HEK293 (cell line): Measurements from ENCODE around the gene MNX1.
A peak's percentile ranks its signal among the peaks of the same experiment; 100 is the strongest.

Source experiments
- CTCF ChIA-PET: fragments of 350-600 bp; formaldehyde crosslinking; extraction: SDS; loops from one replicate; lab custom pipeline; 2021; ENCODE audit warnings: antibody characterized with exemption; lab: Yijun Ruan, JAX
- POLR2A ChIA-PET: fragments of 300-600 bp; formaldehyde crosslinking; extraction: SDS; loops from one replicate; lab custom pipeline; 2020; ENCODE audit warnings: antibody characterized with exemption, inconsistent platforms; lab: Yijun Ruan, JAX
- H3K27ac ChIP-seq: fragments of 200-500 bp; sonication (Bioruptor generic); 2 replicates; pipeline ENCODE4 v1.5.1; 2014; ENCODE audit warnings: low read depth, low read length, control low read depth, inconsistent platforms; ENCODE audit errors: extremely low read depth
- H3K36me3 ChIP-seq, 2 experiments: fragments of 200-500 bp in 1 of 2; sonication (Bioruptor generic) in 1 of 2; 1 replicate in 1 of 2; 2 replicates in 1 of 2; pipeline ENCODE4 v1.5.1; 2014 to 2017; ENCODE audit warnings: inconsistent platforms in 2 of 2, low read length in 2 of 2; ENCODE audit not compliant: control insufficient read depth in 2 of 2, insufficient read depth in 1 of 2
- H3K4me1 ChIP-seq: fragments of 200-500 bp; sonication (Bioruptor generic); 2 replicates; pipeline ENCODE4 v1.5.1; 2014; ENCODE audit warnings: mild to moderate bottlenecking, low read length, inconsistent platforms; ENCODE audit not compliant: control insufficient read depth, insufficient read depth
- H3K4me3 ChIP-seq: 2 replicates; pipeline ENCODE4 v1.5.1; 2011; ENCODE audit warnings: low read depth, mild to moderate bottlenecking, control low read depth, low read length, moderate library complexity
- H3K9me3 ChIP-seq: fragments of 200-500 bp; sonication (Bioruptor generic); 2 replicates; pipeline ENCODE4 v1.5.1; 2014; ENCODE audit warnings: low read depth, low read length, inconsistent platforms; ENCODE audit not compliant: control insufficient read depth, insufficient read depth
- ELK4 ChIP-seq: IDR thresholded peaks from 2 replicates; pipeline ENCODE4 v1.6.1; 2011; ENCODE audit warnings: mild to moderate bottlenecking, low read depth, low read length, borderline replicate concordance
- GLIS2 ChIP-seq: fragments of 450-650 bp; formaldehyde crosslinking; IDR thresholded peaks from 2 replicates; pipeline ENCODE4 v1.5.1; 2016; ENCODE audit warnings: missing biosample characterization, missing genetic modification characterization
- IKZF3 ChIP-seq: fragments of 450-650 bp; IDR thresholded peaks from 2 replicates; pipeline ENCODE4 v1.5.0; 2018; ENCODE audit warnings: missing biosample characterization, mild to moderate bottlenecking, missing genetic modification characterization, moderate library complexity
- KLF17 ChIP-seq: fragments of 450-650 bp; formaldehyde crosslinking; IDR thresholded peaks from 2 replicates; pipeline ENCODE4 v1.5.1; 2016; ENCODE audit warnings: missing biosample characterization, missing genetic modification characterization
- ZBTB1 ChIP-seq: fragments of 450-650 bp; formaldehyde crosslinking; IDR thresholded peaks from 2 replicates; pipeline ENCODE4 v1.5.1; 2016; ENCODE audit warnings: missing biosample characterization, missing genetic modification characterization
- ZBTB20 ChIP-seq: fragments of 450-650 bp; formaldehyde crosslinking; IDR thresholded peaks from 2 replicates; pipeline ENCODE4 v1.5.1; 2016; ENCODE audit warnings: missing biosample characterization, missing genetic modification characterization
- ZBTB21 ChIP-seq: fragments of 450-650 bp; formaldehyde crosslinking; IDR thresholded peaks from 2 replicates; pipeline ENCODE4 v1.5.1; 2017; ENCODE audit warnings: missing biosample characterization, missing genetic modification characterization
- ZFP37 ChIP-seq: fragments of 450-650 bp; formaldehyde crosslinking; IDR thresholded peaks from 2 replicates; pipeline ENCODE4 v1.5.1; 2016; ENCODE audit warnings: missing biosample characterization, missing genetic modification characterization
- ZIC2 ChIP-seq: fragments of 450-650 bp; formaldehyde crosslinking; IDR thresholded peaks from 2 replicates; pipeline ENCODE4 v1.5.1; 2016; ENCODE audit warnings: missing biosample characterization, missing genetic modification characterization
- ZNF16 ChIP-seq: fragments of 450-650 bp; formaldehyde crosslinking; IDR thresholded peaks from 2 replicates; pipeline ENCODE4 v1.5.1; 2016; ENCODE audit warnings: low read depth, missing biosample characterization, missing genetic modification characterization
- ZNF174 ChIP-seq: fragments of 450-650 bp; formaldehyde crosslinking; IDR thresholded peaks from 2 replicates; pipeline ENCODE4 v1.5.0; 2017; ENCODE audit warnings: missing biosample characterization, mild to moderate bottlenecking, missing genetic modification characterization
- ZNF266 ChIP-seq: fragments of 450-650 bp; formaldehyde crosslinking; IDR thresholded peaks from 2 replicates; pipeline ENCODE4 v1.5.1; 2016; ENCODE audit warnings: missing biosample characterization, missing genetic modification characterization, low read depth
- ZNF324 ChIP-seq: fragments of 450-650 bp; formaldehyde crosslinking; IDR thresholded peaks from 2 replicates; pipeline ENCODE4 v1.5.1; 2016; ENCODE audit warnings: missing biosample characterization, missing genetic modification characterization
- ZNF362 ChIP-seq: fragments of 450-650 bp; formaldehyde crosslinking; IDR thresholded peaks from 2 replicates; pipeline ENCODE4 v1.5.1; 2016; ENCODE audit warnings: missing biosample characterization, missing genetic modification characterization
- ZNF544 ChIP-seq: fragments of 450-650 bp; formaldehyde crosslinking; IDR thresholded peaks from 2 replicates; pipeline ENCODE4 v1.5.0; 2017; ENCODE audit warnings: missing biosample characterization, missing genetic modification characterization
- ZNF548 ChIP-seq: fragments of 450-650 bp; formaldehyde crosslinking; IDR thresholded peaks from 2 replicates; pipeline ENCODE4 v1.5.1; 2016; ENCODE audit warnings: missing biosample characterization, missing genetic modification characterization
- ZNF600 ChIP-seq: fragments of 450-650 bp; formaldehyde crosslinking; IDR thresholded peaks from 2 replicates; pipeline ENCODE4 v1.5.1; 2016; ENCODE audit warnings: missing biosample characterization, missing genetic modification characterization
- ZNF621 ChIP-seq: fragments of 450-650 bp; formaldehyde crosslinking; IDR thresholded peaks from 2 replicates; pipeline ENCODE4 v1.5.1; 2017; ENCODE audit warnings: missing biosample characterization, missing genetic modification characterization
- ZNF785 ChIP-seq: fragments of 450-650 bp; formaldehyde crosslinking; IDR thresholded peaks from 2 replicates; pipeline ENCODE4 v1.5.1; 2016; ENCODE audit warnings: missing biosample characterization, missing genetic modification characterization
- ZXDB ChIP-seq: fragments of 450-650 bp; formaldehyde crosslinking; IDR thresholded peaks from 2 replicates; pipeline ENCODE4 v1.5.1; 2016; ENCODE audit warnings: missing biosample characterization, missing genetic modification characterization
- TF ChIP-seq, protein P1 (sequence below): fragments of 450-650 bp; formaldehyde crosslinking; IDR thresholded peaks from 2 replicates; pipeline ENCODE4; 2016; ENCODE audit warnings: missing biosample characterization, missing genetic modification characterization

Gene MNX1

DNA sequence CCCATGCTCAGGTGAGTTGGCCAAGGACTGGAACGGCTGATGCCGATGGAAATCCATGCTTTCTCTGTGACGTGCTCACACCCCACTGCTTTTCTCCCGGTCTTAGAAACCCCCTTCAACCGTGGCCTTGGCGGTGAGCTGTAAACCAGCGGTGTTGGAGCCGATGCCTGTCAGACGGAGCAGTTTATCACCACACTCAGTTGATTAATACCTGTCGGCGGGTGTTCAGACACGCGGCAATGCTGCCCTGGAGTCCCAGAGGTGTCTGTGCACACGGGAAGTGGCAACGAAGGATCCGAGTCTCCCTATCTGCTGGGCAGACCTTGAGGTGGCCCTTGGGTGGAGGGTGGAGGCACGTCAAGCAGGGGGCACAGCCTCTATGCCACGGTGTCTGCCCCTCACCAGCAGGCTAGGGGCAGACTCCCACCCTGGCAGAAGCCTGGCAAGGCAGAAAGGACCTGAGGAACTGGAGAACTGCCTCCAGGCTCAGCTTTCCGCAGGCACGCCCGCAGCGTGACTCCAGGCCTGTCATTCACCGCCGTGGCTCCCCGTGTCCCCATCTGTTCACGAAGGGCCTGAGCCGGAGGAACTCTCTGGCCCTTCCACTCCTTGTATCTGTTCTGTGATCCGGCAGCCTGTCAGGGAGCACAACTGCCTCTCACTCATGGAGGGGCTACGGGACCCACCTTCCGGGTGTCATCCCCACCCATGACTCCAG, 34.6 kb upstream of the MNX1 start:
- no peak overlapping the region for H3K4me3 ChIP-seq
- no peak for TF ChIP-seq ZXDB (tag by site-specific recombination)
- TF ChIP-seq ZNF785 (tag by site-specific recombination), result no peak
- TF ChIP-seq ZBTB21 (tag by site-specific recombination), result no peak
- no peak for TF ChIP-seq ZNF266 (tag by site-specific recombination)
- no peak for TF ChIP-seq ZNF324 (tag by site-specific recombination)
- no peak for TF ChIP-seq ZBTB20 (tag by site-specific recombination)
- TF ChIP-seq ZNF600 (tag by site-specific recombination), result no peak
- TF ChIP-seq ZNF16 (tag by site-specific recombination), result no peak
- TF ChIP-seq IKZF3, result no peak
- no peak for TF ChIP-seq ZNF621
- TF ChIP-seq ZBTB1 (tag by site-specific recombination), result no peak
- no peak for TF ChIP-seq GLIS2 (tag by site-specific recombination)
- no peak for TF ChIP-seq KLF17 (tag by site-specific recombination)
- no peak for TF ChIP-seq ELK4
- no peak for TF ChIP-seq ZFP37
- TF ChIP-seq, protein P1, sequence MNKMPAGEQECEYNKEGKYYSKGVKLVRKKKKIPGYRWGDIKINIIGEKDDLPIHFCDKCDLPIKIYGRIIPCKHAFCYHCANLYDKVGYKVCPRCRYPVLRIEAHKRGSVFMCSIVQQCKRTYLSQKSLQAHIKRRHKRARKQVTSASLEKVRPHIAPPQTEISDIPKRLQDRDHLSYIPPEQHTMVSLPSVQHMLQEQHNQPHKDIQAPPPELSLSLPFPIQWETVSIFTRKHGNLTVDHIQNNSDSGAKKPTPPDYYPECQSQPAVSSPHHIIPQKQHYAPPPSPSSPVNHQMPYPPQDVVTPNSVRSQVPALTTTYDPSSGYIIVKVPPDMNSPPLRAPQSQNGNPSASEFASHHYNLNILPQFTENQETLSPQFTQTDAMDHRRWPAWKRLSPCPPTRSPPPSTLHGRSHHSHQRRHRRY, result no peak
- no peak for TF ChIP-seq ZNF174
- no peak for TF ChIP-seq ZNF362 (tag by site-specific recombination)
- TF ChIP-seq, all 188 proteins: peak for 0
- Histone ChIP-seq H3K36me3 (no peaks in the 10 kb centered on the region), H3K4me1 (no peaks in the 10 kb centered on the region), H3K9me3 (no peaks in the 10 kb centered on the region), H3K27ac (no peak overlapping the region)
- ChIA-PET CTCF (no interaction called here), POLR2A (no interaction called here)

DNA sequence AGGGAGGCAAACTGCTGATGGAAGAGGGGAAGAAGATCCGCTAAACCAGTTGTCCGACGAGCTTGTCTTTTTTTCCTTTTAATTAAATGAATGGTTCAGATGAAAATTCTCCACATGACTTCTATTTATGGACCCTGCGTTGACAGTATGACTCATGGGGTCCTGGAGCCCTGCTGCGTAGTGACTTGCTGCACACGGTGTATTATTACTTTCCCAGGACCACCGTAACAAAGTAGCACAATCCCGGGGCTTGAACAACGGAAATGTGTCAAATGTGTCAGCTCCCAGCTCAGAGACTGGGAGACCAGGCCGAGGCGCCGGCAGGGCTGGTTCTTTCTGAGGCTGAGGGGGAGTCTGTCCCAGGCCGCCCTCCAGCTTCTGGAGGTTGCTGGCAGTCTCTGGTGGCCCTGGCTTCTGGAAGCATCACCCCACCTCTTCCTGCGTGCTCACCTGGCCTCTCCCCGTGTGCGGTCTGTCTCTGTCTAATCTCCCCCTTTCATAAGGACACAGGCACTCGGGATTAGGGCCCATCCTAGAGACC, 33.8 kb upstream of the MNX1 start:
- TF ChIP-seq ZNF548 (tag by site-specific recombination) (0 out of 2 replicates have a peak, but pooled peaks have one; percentile 61), ZIC2 (tag by site-specific recombination) (peak; percentile 65), ZNF544 (tag by site-specific recombination) (no peak)
- Histone ChIP-seq H3K27ac (no peak overlapping the region), H3K36me3 (no peaks in the 10 kb centered on the region), H3K9me3 (no peaks in the 10 kb centered on the region), H3K4me1 (no peaks in the 10 kb centered on the region), H3K4me3 (no peak overlapping the region)
- POLR2A ChIA-PET, result no interaction called here
- CTCF ChIA-PET, result interaction anchor here (0.6 kb wide), 1 partner anchor 162 kb away, joined by 5 read pairs; no protein-coding TSS in a partner anchor
